G401.6 (cell line): Measurements from ENCODE around the gene ACER3.
"Not testable (repeated sequence)": the region's sequence is repeated elsewhere in the genome, so short reads cannot be mapped to it uniquely, and the experiment has no call there.

Source experiments
- FAIRE-seq: peaks from 2 replicates; lab custom pipeline; 2012; peaks lifted over from hg19 to GRCh38; lab: Jason Lieb, UNC

Gene ACER3

DNA sequence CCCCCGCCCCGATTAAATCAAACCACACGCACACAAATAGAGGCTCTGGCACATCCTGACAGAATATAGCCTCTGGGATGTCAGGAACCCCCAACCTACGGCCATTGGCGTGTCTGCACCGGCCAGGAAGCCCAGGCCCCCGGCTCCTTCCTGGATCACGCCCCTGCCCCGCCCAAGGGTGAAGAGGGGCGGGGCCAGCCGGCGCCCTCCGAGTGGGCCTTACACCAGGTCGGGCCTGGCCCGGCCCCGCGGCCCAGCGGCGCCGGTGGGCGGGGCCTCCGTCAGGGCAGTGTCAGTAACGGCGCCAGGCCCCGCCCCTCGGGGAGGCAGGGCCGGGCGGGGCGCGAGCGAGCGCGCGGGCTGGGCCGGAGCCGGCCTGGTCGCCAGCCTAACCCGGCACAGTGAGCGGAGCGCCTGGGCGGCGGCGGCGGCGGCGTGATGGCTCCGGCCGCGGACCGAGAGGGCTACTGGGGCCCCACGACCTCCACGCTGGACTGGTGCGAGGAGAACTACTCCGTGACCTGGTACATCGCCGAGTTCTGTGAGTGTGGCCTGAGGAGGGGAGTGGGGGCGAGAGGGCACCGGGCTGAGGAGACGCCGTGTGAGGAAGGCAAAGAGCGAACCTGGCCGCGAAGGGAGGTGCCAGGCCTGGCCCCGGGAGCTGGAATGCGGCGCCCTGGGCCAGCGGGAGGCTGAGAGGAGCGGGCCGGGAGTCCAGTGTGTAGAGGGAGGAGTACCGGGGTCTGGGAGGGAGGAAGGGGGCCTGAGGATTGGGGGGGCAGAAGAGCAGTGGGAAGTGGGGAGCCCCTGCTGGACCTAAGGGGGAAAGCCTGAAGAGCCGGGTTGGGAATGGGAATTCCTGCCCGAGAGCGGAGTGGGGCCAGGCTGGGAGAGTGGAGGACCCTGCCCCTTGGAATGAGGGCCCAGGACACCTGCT is at the start of gene ACER3:
Gene ACER3 (plus strand): TSS at position 380 of the 937 bp plus-strand sequence. CDS start 59 bp downstream, at position 439.
- FAIRE-seq = no peak

DNA sequence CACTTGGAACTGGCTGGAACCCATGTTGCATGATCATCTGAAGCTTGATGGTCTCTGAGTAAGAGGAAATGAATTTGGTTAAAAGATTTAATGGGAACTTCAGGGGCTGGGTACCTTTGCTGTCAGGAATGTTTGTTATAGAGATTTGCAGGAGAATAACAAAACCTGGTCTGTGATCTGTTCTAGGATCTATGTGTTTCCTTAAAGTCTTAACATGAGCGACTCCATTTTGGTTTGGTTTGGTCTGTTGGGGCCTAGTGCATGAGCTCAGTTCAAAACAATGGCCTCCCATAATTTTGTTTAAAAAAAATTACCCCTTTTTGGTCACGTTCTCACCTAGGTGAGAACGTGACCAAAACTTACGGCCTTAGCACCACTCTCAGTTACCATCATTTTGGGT is 49.5 kb upstream of the ACER3 start:
- no peak for FAIRE-seq

DNA sequence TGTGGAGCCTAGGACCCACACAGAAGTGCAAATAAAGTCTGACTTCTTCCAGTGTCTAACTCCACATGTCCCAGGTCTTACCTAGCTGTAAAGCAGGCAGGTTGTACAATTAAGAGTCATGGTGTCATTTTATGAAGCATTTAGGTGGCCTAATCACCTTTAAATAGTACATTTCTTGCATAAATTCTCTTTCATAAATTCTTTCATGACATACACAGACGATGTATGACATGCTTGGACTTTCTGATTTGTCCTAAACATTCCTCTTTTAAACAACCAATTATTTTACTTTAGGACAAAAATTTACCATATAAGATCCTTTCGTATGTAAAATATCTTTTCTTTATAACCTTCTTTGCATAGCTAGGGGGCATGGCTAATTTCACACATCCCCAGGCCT is 46.3 kb upstream of the ACER3 start:
- no peak for FAIRE-seq

DNA sequence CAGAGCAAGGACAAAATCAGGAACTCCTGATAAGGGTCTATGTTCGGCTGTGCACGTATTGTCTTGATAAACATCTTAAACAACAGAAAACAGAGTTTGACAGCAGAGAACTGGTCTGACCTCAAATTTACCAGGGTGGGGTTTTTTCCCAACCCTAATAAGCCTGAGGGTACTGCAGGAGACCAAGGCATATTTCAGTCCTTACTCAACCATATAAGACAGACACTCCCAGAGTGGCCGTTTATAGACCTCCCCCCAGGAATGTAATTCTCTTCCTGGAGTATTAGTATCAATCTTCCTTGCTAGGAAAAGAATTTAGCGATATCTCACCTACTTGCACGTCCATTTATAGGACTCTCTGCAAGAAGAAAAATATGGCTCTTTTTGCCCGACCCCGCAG is 45.0 kb upstream of the ACER3 start:
- not testable (repeated sequence) for FAIRE-seq

DNA sequence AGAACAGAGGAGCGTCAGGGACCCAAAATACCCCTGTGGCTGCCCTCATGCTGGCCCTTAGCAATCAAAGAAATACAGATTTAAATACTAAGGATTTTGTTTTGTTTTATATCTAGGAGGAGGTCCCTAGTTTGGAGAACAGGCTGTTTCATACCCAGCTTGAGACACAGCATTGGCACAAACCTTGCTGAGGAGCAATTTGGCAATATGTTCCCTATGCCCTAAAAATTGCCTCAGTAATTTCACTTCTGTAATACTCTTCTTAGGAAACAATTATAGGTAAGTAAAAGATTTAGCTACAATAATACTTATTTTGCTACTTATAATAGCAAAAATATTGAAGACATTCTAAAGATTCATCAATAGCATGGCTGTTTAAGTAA is 40.5 kb upstream of the ACER3 start:
- FAIRE-seq = no peak

DNA sequence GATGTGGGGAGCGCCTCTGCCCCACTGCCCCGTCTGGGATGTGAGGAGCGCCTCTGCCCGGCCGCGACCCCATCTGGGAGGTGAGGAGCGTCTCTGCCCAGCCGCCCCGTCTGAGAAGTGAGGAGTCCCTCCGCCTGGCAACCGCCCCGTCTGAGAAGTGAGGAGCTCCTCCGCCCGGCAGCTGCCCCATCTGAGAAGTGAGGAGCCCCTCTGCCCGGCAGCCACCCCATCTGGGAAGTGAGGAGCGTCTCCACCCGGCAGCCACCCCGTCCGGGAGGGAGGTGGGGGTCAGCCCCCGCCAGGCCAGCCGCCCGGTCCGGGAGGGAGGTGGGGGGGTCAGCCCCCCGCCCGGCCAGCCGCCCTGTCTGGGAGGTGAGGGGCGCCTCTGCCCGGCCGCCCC is 39.3 kb upstream of the ACER3 start:
- FAIRE-seq = not testable (repeated sequence)

DNA sequence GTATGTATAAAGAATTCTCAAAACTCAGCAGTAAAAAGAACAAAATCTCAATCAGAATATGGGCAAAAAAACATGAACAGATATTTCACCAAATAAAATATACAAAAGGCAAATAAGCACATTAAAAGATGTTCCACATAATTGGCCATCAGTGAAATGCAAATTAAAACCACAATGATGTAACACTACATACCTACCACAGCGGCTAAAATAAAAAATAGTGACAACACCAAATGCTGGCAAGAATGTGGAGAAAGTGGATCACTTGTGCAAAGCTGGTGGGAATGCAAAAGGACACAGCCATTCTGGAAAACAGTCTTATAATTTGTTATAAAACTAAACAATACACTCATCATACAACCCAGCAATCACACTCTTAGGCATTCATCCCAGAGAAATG is 38.3 kb upstream of the ACER3 start:
- FAIRE-seq = no peak

DNA sequence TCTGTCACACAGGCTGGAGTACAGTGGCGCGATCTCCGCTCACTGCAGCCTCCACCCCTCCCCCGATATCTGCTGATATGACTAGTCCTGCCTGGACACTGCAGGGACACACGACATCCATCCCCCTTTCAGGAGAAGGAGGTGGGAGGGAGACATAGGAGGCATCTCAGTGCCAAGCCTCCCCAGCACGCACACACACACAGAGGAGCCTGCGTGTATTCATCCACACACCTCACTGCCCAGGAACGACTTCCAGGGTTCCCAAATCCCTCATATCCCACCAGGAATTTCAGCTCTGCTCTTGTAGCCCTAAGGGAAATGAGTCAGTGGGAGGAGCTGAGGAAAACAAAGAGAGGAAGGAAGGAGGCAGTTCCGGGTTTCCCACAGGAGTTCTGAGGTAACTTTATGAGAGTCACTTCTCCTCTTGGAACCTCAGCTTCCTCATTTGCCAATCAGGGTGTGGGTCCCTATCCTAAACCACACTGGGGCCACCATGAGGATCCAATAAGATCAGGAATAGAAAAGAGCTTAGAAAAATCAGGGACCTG is 37.2 kb upstream of the ACER3 start:
- FAIRE-seq = no peak

DNA sequence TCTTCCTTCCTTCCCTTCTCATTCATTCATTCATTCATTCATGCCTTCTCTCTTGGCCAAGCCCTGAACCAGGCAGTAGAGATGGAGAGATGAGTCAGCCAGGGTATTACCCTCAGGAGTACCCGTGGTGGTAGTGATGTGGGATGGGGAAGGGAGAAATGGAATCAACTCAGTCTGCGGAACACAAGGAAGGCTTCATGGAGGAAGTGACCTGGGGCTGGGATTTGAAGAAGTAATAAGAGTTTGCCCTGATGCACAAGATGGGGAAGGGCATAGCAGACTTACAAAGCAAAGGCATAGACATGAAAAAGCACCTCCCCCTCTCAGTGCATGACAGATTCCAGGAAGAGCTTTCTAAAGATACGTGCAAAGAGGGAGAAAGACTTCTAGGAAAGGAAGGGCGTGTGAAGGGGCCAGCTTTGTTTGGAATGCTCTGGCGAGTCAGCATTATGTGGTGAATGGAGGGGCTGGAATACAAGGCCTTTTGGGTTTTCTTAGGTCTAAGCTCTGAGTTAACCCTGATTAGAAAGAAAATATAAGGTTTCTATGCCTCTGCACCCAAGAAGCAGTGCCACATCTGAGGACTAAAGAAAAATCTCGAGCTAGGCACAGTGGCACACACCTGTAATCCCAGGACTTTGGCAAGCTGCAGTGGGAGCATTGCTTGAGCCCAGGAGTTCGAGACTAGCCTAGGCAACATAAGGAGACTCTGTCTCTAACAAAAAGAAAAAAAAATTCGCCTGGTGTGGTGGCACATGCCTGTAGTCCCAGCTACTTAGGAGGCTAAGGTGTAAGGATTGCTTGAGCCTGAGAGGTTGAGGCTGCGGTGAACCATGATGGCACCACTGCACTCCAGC is 36.4 kb upstream of the ACER3 start:
- FAIRE-seq = no peak

DNA sequence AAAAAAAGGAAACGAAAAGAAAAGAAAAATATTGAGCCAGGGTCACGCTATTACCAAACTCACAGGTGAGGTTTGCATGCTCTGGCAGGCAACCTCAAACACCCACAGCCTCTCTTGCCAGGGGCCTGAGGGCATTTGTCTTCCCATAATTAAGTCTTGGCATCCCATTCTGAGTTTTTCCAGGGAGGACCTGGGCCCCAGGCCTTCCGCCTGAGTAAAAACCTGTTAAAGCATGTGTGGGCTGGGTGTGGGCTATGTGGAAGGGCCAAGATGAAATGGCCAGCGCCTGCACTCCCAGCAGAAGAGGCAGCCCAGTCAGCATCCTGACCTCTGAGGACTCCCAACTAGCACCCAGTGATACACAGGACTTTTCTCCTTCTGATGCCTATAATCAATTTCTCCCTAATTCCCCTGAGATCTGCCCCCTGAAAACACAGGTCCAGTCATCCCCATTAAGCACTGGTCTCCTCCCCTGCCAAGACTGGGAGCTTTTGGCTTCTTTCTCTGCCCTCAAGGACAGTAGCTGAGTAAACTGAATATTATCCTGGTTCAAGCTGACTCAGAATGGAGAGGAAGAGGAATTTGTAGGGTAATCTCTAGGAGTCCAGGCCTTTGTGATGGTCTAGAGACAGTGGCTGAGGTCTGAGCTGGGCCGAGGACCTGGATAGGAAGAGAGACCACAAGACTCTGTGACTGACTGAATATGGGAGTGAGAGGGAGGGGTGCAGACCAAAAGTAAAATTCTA is 35.6 kb upstream of the ACER3 start:
- FAIRE-seq = no peak

DNA sequence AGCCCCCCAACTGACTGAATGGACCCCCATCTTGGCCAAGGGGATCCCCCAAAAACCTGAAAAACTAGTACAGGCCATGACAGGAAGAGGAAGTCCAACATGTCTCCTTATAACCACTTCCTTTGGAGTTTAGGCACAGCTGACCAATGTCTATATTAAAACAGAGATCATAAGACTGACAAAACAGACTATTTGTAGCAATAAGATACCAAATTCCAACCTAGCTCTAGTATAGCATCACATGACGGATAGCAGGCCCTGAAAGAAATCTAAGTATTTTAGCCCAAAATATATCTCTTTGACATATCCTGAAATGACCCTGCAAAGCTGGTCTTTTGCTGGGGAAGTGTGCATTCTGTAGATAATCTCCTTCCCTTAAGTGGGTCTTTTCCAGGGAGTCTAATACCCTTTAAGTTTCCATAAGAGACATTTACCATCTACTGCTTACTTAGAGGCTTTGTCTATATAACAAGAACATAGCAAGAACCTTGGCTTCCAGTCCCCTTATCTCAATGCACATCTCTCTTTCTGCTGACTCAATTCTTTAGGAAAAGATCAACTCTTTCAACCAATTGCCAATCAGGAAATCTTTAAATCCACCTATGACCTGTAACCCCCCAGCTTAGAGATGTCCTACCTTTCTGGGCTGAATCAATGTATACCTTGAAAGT is 34.9 kb upstream of the ACER3 start:
- no peak for FAIRE-seq

DNA sequence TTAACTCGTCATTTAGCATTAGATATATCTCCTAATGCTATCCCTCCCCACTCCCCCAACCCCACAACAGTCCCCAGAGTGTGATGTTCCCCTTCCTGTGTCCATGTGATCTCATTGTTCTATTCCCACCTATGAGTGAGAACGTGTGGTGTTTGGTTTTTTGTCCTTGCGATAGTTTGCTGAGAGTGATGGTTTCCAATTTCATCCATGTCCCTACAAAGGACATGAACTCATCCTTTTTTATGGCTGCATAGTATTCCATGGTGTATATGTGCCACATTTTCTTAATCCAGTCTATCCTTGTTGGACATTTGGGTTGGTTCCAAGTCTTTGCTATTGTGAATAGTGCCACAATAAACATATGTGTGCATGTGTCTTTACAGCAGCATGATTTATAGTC is 34.2 kb upstream of the ACER3 start:
- not testable (repeated sequence) for FAIRE-seq

DNA sequence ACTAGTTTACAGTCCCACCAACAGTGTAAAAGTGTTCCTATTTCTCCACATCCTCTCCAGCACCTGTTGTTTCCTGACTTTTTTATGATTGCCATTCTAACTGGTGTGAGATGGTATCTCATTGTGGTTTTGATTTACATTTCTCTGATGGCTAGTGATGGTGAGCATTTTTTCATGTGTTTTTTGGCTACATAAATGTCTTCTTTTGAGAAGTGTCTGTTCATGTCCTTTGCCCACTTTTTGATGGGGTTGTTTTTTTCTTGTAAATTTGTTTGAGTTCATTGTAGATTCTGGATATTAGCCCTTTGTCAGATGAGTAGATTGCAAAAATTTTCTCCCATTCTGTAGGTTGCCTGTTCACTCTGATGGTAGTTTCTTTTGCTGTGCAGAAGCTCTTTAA is 33.7 kb upstream of the ACER3 start:
- FAIRE-seq = not testable (repeated sequence)

DNA sequence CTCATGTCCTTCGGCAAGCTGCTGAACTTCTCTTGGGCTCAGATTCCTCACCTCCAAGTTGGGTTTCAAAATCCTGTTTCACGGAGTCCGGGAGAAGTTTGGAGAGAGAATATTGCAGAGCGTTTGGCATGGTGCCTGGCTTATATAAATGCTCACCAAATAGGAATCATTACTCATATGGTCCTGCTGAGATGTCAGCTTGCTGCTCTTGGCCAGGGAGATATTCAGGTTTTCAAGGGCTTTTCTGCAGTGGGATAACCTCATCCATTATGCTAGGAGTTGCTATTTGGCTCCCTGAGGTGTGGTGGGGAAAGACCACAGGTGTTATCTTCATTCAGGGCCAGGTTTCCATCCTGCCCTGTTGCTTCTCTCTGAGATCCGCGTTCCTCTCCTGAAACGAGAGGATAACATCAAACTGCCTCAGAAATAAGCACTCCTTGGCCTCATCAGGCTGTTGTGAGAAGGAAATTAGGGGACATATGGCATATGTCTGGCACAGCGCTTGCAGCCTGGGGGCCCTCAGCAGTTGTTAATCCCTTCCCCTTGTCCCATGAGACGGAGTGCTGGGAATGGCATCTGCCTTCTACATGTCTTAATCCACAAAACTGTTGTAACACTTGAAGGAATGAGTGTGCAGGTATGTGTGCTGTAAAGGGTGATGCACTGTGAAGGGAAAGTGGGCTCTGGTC is 29.9 kb upstream of the ACER3 start:
- FAIRE-seq = no peak

DNA sequence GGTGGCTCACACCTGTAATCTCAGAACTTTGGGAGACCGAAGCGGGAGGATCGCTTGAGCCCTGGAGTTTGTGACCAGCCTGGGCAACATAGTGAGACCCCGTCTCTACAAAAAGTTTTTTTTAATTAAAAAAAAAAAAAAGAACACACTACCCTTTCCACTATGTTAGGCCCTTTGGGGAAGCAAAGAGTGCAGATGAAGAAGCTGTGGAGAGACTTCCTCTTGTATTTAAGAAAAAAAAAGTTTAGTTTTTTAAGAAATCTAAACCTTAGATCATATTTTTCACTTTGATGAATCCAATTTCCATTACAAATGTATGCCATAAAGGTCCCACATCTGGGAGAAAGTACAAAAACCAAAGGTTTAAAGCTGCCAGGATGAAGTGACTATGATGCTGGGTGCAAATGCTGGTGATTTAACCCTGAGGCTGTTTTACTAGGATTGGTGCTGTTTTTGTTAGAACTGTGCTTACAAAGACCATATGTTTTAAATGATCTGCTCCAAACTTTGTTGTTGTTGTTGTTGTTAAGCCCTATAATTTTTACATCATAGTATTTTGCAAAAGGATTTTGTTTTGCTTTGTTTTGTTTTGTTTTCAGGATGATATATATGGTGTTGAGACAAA is 28.9 kb upstream of the ACER3 start:
- FAIRE-seq = no peak

DNA sequence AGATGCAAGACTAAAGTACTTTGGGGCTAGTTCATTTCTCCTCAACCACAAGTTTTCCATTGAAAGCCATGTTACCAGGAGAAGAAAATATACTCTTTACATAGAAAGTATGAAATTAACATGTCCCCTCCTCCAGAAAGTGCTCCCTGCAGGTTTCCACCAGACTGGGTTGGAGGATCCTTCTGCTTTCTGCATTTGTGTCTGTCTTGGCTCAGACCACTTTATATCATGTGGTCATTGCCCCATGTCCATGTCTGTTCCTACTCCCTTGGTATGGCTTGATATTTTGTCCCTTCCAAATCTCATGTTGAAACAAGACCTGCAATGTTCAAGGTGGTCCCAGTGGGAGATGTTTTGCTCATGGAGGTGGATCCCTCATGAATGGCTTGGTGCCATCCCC is 28.4 kb upstream of the ACER3 start:
- no peak for FAIRE-seq

DNA sequence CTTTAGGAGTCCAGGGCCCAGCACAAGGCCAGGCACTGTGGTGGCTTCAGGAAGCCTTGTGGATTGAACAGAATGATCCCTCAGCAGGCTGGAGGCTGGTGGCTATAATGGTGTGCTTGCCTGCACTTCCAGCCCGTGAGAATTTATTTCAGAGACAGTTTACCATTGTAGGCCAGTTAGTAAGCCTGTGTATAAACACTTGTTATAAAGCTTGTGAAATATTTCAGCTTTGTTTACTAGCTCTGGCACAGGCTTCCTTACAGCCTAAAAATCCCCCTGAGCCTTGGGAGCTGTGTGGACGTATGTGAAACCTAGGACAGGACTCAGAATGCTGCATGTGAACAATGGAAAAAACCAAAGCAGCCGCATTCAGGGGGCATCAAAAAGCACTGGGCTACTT is 26.6 kb upstream of the ACER3 start:
- no peak for FAIRE-seq

DNA sequence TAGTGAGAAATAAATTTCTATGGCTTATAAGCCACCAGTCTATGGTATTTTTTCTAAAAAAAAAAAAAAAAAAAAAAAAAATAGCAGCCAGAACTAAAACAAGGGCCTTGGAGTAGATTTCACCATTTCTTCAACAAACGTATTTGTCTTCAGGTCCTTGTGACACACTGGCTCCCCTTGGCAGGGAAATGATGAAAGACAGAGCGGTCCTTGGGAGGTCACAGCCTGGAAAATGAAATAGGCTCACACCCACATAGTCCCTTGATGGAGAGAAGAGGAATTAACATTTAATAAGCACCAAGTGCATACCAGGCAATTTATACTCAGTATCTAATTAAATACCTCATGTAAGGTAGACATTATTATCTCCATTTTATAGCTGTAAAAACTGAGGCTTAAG is 25.7 kb upstream of the ACER3 start:
- no peak for FAIRE-seq

DNA sequence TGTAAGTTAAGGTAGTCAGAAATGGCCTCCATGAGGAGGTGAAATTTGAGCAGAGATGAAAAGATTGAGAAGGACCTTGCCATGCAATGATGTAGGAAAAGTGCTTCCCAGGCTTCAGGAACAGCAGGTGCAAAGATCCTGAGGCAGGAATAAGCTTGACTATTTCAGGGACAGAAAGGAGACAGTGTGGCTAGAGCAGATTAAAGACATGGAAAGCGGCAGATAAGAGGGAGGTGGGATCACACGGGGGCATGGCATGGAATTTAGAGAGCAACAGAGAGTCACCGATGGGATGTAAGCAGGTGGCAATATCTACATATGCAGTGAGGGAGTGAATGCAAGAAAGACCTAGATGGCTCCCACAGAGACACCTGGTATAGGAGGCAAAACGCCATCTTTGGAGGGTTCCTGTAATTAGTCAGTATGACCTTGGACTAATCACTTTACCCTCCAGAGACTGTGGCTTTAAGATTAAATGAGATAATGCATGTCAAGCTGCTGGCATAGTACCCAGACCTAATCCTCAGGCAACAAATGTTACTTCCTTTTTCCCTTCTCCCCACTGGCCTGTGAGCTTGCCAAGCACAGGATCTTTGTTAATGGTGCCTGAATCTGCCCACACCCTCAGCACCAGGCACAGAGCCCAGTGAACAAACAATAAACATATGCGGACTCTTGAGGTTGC is 24.6 kb upstream of the ACER3 start:
- FAIRE-seq = no peak
